CD4-positive, alpha-beta T cell (primary cell): ENCODE measurements around the gene DAPK1. TPM values are rescaled to one million over a fixed set of nuclear protein-coding genes. Genes with fewer than 3 reads are reported as not detected.

Source experiments
- ATAC-seq: fragments of 200-7000 bp; cut with Tn5 transposase; one replicate; pipeline ENCODE4 v1.10.0; 2022; ENCODE audit warnings: mild to moderate bottlenecking; ENCODE audit not compliant: poor library complexity
- CTCF ChIA-PET: fragments of 350-600 bp; sonication (Branson Sonifier 250); formaldehyde crosslinking; loops from one replicate; lab custom pipeline; 2021; ENCODE audit warnings: antibody characterized with exemption, inconsistent platforms; lab: Charles Lee
- POLR2A ChIA-PET: fragments of 350-600 bp; sonication (Branson Sonifier 250); formaldehyde crosslinking; loops from one replicate; lab custom pipeline; 2021; ENCODE audit warnings: antibody characterized with exemption, inconsistent platforms; lab: Charles Lee
- DNase-seq, 14 experiments: peaks; one replicate each; pipeline ENCODE4 v3.0.0-alpha.2; 2013 to 2020; ENCODE audit warnings: mixed read lengths in 2 of 14
- H3K27ac ChIP-seq, 2 donors: one replicate each; pipeline versions ENCODE4 v1.5.1 to v1.7.0; 2013; ENCODE audit warnings: low read length in 2 of 2, low read depth in 1 of 2, mild to moderate bottlenecking in 1 of 2
- H3K27me3 ChIP-seq, 2 experiments: 1 replicate in 1 of 2; 2 replicates in 1 of 2; pipeline versions ENCODE4 v1.6.1 to v1.7.0; 2013; ENCODE audit warnings: low read length in 2 of 2, control low read depth in 1 of 2, mild to moderate bottlenecking in 1 of 2, moderate library complexity in 1 of 2; ENCODE audit not compliant: insufficient read depth in 2 of 2, control insufficient read depth in 1 of 2
- H3K36me3 ChIP-seq: one replicate; pipeline ENCODE4 v1.6.1; 2013; ENCODE audit warnings: low read length, control low read depth; ENCODE audit not compliant: insufficient read depth
- H3K4me1 ChIP-seq: one replicate; pipeline ENCODE4 v1.6.1; 2013; ENCODE audit warnings: low read length, control low read depth; ENCODE audit not compliant: insufficient read depth
- H3K4me3 ChIP-seq: one replicate; pipeline ENCODE4 v1.5.1; 2013; ENCODE audit warnings: mild to moderate bottlenecking, low read length, moderate library complexity
- H3K9me3 ChIP-seq, 2 experiments: 1 replicate in 1 of 2; 2 replicates in 1 of 2; pipeline versions ENCODE4 v1.6.1 to v1.7.0; 2013; ENCODE audit warnings: low read length in 2 of 2, mild to moderate bottlenecking in 2 of 2, control low read depth in 1 of 2, moderate library complexity in 1 of 2; ENCODE audit not compliant: control insufficient read depth in 1 of 2, insufficient read depth in 1 of 2
- H3K27ac Mint-ChIP-seq: one replicate; pipeline ENCODE4 v1.8.0; 2020; ENCODE audit warnings: mixed read lengths
- H3K27me3 Mint-ChIP-seq: one replicate; pipeline ENCODE4 v1.8.0; 2021; ENCODE audit warnings: mixed read lengths
- H3K36me3 Mint-ChIP-seq: one replicate; pipeline ENCODE4 v1.8.0; 2021; ENCODE audit warnings: low read depth, mixed read lengths
- H3K4me1 Mint-ChIP-seq: one replicate; pipeline ENCODE4 v1.8.0; 2021; ENCODE audit warnings: low read depth, mixed read lengths
- H3K4me3 Mint-ChIP-seq: one replicate; pipeline ENCODE4 v1.8.0; 2020; ENCODE audit warnings: mild to moderate bottlenecking, mixed read lengths
- H3K9me3 Mint-ChIP-seq: one replicate; pipeline ENCODE4 v1.8.0; 2020; ENCODE audit warnings: mixed read lengths
- intact Hi-C, 2 experiments: fragments of 100-400 bp; cut with DNase I in 1 of 2; cut with micrococcal nuclease in 1 of 2; formaldehyde crosslinking; loops; one replicate each; pipeline versions ENCODE4 v1.15.1 to v1.9.0; 2023 to 2025; cut with DNase I, micrococcal nuclease
- total RNA-seq, 174 experiments: library from RNA in 2 of 174; stranded (reverse) in 2 of 174; gene quantifications; one replicate each; pipeline ENCODE4 v1.2.3 and lab custom pipeline; 2021 to 2026
- TF ChIP-seq, protein P1 (sequence below): fragments of 200-600 bp; IDR thresholded peaks from one replicate; pipeline ENCODE4 v1.8.0; 2022; ENCODE audit warnings: antibody characterized with exemption, mild to moderate bottlenecking

Gene DAPK1
- total RNA-seq, 2 experiments from 2014 or later = 2.7 TPM

DNA sequence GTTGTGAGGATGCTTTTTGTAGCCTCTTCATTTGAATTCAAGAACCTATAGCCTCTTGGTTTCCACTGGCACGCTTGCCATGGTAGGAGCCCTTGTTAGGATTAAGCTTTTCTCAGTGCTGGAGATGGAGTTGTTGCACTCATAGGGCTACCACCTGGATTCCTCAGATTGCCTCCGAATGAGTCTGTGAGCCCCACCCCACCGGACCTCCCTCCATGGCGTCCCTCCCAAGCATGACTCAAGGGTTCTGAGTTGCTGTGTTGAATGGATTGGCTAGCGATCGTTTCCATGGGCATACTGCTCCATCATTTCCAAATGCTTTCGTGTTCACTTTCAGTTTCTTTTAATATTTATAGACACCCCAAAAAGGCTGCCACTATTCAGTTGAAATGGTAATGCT lies 69.9 kb downstream of the DAPK1 start:
- H3K27ac Mint-ChIP-seq = no peak overlapping the region
- Histone ChIP-seq H3K4me3 (no peak overlapping the region), H3K36me3 (no peaks in the 10 kb centered on the region), H3K4me1 (no peaks in the 10 kb centered on the region), H3K27ac (no peak overlapping the region), H3K9me3 (peaks cover 0 to 3% of the 10 kb centered on the region in 2 experiments), H3K27me3 (no peaks in the 10 kb centered on the region)
- no peak for DNase-seq
- CTCF ChIA-PET = no interaction called here
- H3K36me3 Mint-ChIP-seq = no peaks in the 10 kb centered on the region
- intact Hi-C loops = no loop called here
- no peaks in the 10 kb centered on the region for H3K9me3 Mint-ChIP-seq
- POLR2A ChIA-PET = no interaction called here
- TF ChIP-seq, protein P1, sequence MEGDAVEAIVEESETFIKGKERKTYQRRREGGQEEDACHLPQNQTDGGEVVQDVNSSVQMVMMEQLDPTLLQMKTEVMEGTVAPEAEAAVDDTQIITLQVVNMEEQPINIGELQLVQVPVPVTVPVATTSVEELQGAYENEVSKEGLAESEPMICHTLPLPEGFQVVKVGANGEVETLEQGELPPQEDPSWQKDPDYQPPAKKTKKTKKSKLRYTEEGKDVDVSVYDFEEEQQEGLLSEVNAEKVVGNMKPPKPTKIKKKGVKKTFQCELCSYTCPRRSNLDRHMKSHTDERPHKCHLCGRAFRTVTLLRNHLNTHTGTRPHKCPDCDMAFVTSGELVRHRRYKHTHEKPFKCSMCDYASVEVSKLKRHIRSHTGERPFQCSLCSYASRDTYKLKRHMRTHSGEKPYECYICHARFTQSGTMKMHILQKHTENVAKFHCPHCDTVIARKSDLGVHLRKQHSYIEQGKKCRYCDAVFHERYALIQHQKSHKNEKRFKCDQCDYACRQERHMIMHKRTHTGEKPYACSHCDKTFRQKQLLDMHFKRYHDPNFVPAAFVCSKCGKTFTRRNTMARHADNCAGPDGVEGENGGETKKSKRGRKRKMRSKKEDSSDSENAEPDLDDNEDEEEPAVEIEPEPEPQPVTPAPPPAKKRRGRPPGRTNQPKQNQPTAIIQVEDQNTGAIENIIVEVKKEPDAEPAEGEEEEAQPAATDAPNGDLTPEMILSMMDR = no peak
- no peak for ATAC-seq
- no peak overlapping the region for H3K4me3 Mint-ChIP-seq
- no peaks in the 10 kb centered on the region for H3K27me3 Mint-ChIP-seq
- H3K4me1 Mint-ChIP-seq = no peaks in the 10 kb centered on the region

DNA sequence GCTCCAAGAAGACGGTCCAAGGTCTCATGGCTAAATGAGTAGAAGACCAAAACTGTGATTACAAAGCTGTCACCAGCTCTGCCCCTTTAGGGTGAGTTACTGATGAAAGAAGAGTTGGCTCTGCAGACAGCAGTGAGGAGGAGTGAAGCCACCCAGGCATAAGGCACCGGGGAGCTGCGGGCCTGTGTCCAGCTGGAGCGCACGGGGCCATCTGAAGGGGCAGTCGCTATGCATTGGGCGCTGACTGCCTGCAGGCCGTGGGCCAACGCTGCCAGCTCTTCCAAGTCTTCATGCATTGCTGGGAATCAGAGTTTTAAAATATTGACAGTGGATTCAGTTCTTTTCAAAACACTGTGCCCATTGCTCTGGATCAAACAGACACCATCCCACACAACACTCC lies 70.3 kb downstream of the DAPK1 start:
- Histone ChIP-seq H3K4me3 (no peak overlapping the region), H3K4me1 (no peaks in the 10 kb centered on the region), H3K36me3 (no peaks in the 10 kb centered on the region), H3K27ac (no peak overlapping the region), H3K9me3 (peaks cover 0 to 3% of the 10 kb centered on the region in 2 experiments), H3K27me3 (no peaks in the 10 kb centered on the region)
- ATAC-seq = no peak
- DNase-seq = no peak
- Mint-ChIP-seq H3K27me3 (no peaks in the 10 kb centered on the region), H3K27ac (no peak overlapping the region), H3K9me3 (no peaks in the 10 kb centered on the region), H3K36me3 (no peaks in the 10 kb centered on the region), H3K4me3 (no peak overlapping the region), H3K4me1 (no peaks in the 10 kb centered on the region)
- ChIA-PET CTCF (no interaction called here), POLR2A (no interaction called here)
- TF ChIP-seq, protein P1 = no peak
- intact Hi-C loops = no loop called here

DNA sequence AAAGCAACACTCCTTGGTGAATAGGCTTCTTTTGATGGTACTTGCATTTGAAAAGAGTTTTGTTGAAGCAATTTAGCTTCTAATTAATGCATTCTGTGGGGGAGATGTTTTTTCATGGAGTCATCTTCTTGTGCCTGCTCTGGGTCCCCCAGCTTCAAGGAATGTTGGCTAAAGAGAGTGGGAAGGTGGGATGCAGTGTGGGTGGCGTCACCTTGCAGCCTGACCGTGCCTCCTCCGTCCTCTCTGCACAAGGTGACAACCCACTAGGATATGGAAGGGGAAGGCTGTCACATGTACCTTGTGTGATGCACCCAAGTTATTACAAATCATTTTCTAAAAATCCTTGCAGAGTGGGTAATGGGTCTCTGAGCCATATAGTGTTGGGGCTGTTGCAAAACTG lies 70.7 kb downstream of the DAPK1 start:
- intact Hi-C loops = no loop called here
- ChIA-PET POLR2A (no interaction called here), CTCF (no interaction called here)
- Histone ChIP-seq H3K4me3 (no peak overlapping the region), H3K27me3 (no peaks in the 10 kb centered on the region), H3K36me3 (no peaks in the 10 kb centered on the region), H3K27ac (no peak overlapping the region), H3K9me3 (peaks cover 0 to 3% of the 10 kb centered on the region in 2 experiments), H3K4me1 (no peaks in the 10 kb centered on the region)
- H3K36me3 Mint-ChIP-seq = no peaks in the 10 kb centered on the region
- H3K4me3 Mint-ChIP-seq = no peak overlapping the region
- H3K9me3 Mint-ChIP-seq = no peaks in the 10 kb centered on the region
- TF ChIP-seq, protein P1 = no peak
- no peaks in the 10 kb centered on the region for H3K27me3 Mint-ChIP-seq
- H3K4me1 Mint-ChIP-seq = no peaks in the 10 kb centered on the region
- no peak overlapping the region for H3K27ac Mint-ChIP-seq
- no peak for ATAC-seq
- DNase-seq = no peak
